NCI-H526 treated with DMSO at 0.1 percent for 48 hours (cell line): Measurements from ENCODE around the gene ZNF674.
"Not testable (repeated sequence)": the region's sequence is repeated elsewhere in the genome, so short reads cannot be mapped to it uniquely, and the experiment has no call there.

Experiments
- DNase-seq: peaks from one replicate; lab custom pipeline; 2025; lab: John Stamatoyannopoulos, UW

Gene ZNF674

GRCh38 chrX:46463682-46464081 lies 81.5 kb downstream of the ZNF674 start:
- DNase-seq, result no peak

- no peak for DNase-seq
Measured at GRCh38 chrX:46461660-46462191, 83.5 kb downstream of the ZNF674 start.

GRCh38 chrX:46460801-46461659 lies 84.2 kb downstream of the ZNF674 start:
- DNase-seq, result not testable (repeated sequence)

- no peak for DNase-seq
Measured at GRCh38 chrX:46459603-46460002, 85.6 kb downstream of the ZNF674 start.

- no peak for DNase-seq
Measured at GRCh38 chrX:46456125-46456922, 88.9 kb downstream of the ZNF674 start.
